HEK293 (cell line): Measurements from ENCODE around the gene RNF41.

Source experiments
- CTCF ChIP-seq: fragments of 450-650 bp; formaldehyde crosslinking; IDR thresholded peaks from 2 replicates; pipeline ENCODE4 v1.5.1; 2016; ENCODE audit warnings: missing biosample characterization, missing genetic modification characterization
- PATZ1 ChIP-seq: fragments of 450-650 bp; formaldehyde crosslinking; IDR thresholded peaks from 2 replicates; pipeline ENCODE4 v1.5.1; 2016; ENCODE audit warnings: missing biosample characterization, missing genetic modification characterization
- PRDM6 ChIP-seq: fragments of 450-650 bp; formaldehyde crosslinking; IDR thresholded peaks from 2 replicates; pipeline ENCODE4 v1.5.1; 2017; ENCODE audit warnings: missing biosample characterization, missing genetic modification characterization
- TSHZ1 ChIP-seq: fragments of 450-650 bp; formaldehyde crosslinking; IDR thresholded peaks from 2 replicates; pipeline ENCODE4 v1.5.1; 2016; ENCODE audit warnings: missing biosample characterization, missing genetic modification characterization, borderline replicate concordance
- ZNF202 ChIP-seq: fragments of 450-650 bp; formaldehyde crosslinking; IDR thresholded peaks from 2 replicates; pipeline ENCODE4 v1.5.1; 2016; ENCODE audit warnings: missing biosample characterization, missing genetic modification characterization, borderline replicate concordance
- ZNF580 ChIP-seq: fragments of 450-650 bp; formaldehyde crosslinking; IDR thresholded peaks from 2 replicates; pipeline ENCODE4 v1.5.1; 2016; ENCODE audit warnings: missing biosample characterization, missing genetic modification characterization

- no peak for TF ChIP-seq CTCF
- no peak for TF ChIP-seq TSHZ1
- no peak for TF ChIP-seq PATZ1 (tag by site-specific recombination)
- TF ChIP-seq PRDM6 (tag by site-specific recombination): no peak
- no peak for TF ChIP-seq ZNF580 (tag by site-specific recombination)
- no peak for TF ChIP-seq ZNF202 (tag by site-specific recombination)
These were observed 33.5 kb downstream of the RNF41 start for GRCh38 chr12:56188131-56188777.
